Measurements from ENCODE around the gene TBC1D14.

DNA sequence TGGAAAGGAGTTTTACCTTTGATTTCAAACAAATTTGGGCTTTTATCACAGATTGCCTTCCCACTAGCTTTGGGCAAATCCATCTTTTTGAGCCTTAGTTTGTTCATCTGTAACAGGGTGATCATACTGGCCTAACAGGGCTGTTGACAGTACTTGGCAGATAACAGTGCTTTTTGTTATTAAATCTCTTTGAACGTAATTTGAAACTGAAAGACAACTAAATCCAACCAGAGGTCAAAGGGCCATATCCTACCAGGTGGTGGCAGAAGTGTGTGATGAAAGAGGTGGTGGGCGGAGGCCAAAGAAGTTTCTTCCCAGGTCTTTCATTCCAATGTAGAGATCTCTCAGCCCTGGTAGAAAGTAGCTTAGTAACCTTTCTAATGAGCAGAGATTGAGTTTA, 98.3 kb downstream of the TBC1D14 start:
- TF ChIP-seq, protein P1, sequence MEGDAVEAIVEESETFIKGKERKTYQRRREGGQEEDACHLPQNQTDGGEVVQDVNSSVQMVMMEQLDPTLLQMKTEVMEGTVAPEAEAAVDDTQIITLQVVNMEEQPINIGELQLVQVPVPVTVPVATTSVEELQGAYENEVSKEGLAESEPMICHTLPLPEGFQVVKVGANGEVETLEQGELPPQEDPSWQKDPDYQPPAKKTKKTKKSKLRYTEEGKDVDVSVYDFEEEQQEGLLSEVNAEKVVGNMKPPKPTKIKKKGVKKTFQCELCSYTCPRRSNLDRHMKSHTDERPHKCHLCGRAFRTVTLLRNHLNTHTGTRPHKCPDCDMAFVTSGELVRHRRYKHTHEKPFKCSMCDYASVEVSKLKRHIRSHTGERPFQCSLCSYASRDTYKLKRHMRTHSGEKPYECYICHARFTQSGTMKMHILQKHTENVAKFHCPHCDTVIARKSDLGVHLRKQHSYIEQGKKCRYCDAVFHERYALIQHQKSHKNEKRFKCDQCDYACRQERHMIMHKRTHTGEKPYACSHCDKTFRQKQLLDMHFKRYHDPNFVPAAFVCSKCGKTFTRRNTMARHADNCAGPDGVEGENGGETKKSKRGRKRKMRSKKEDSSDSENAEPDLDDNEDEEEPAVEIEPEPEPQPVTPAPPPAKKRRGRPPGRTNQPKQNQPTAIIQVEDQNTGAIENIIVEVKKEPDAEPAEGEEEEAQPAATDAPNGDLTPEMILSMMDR (IDR thresholded peaks at IDR 0.05) = no peak
- no peak for TF ChIP-seq POLR2A (IDR thresholded peaks at IDR 0.05)

Data from testis (tissue), 2 donors.